Astrocyte of the cerebellum (primary cell): ENCODE measurements around the gene DMBT1.

Experiments used
- DNase-seq: peaks from one replicate; pipeline ENCODE4 v3.0.0-alpha.2; 2011; ENCODE audit warnings: low read depth
- H3K4me3 ChIP-seq: 2 replicates; pipeline ENCODE4 v1.5.1; 2011; ENCODE audit warnings: mild to moderate bottlenecking, low read depth, low read length, moderate library complexity
- CTCF ChIP-seq: IDR thresholded peaks from 2 replicates; pipeline ENCODE4 v1.5.1; 2012; ENCODE audit warnings: low read length, low read depth, moderate library complexity, mild to moderate bottlenecking; ENCODE audit errors: missing control alignments
- in situ Hi-C: cut with HindIII; loops from 2 replicates; pipeline ENCODE4 v1.10.0; 2017; ENCODE audit warnings: low sequenced_read_pairs

DMBT1 gene

GRCh38 chr10:122553341-122553740, 7.2 kb upstream of the DMBT1 start:
- no peak for TF ChIP-seq CTCF

GRCh38 chr10:122554131-122555036, 6.2 kb upstream of the DMBT1 start:
- DNase-seq: no peak
- no peak for TF ChIP-seq CTCF
- H3K4me3 ChIP-seq: no peak overlapping the region
- in situ Hi-C loops: no loop called here

More at GRCh38 chr10:122553341-122553740, 7.2 kb upstream of the DMBT1 start:
- in situ Hi-C loops: no loop called here
- H3K4me3 ChIP-seq: no peak overlapping the region
- DNase-seq: no peak

- TF ChIP-seq CTCF: no peak
- H3K4me3 ChIP-seq: no peak overlapping the region
- DNase-seq: no peak
- in situ Hi-C loops: no loop called here
Measured at GRCh38 chr10:122555442-122555841, 5.1 kb upstream of the DMBT1 start.

GRCh38 chr10:122557516-122557915, 3.0 kb upstream of the DMBT1 start:
- no peak for TF ChIP-seq CTCF
- no peak for DNase-seq
- in situ Hi-C loops: no loop called here
- no peak overlapping the region for H3K4me3 ChIP-seq

GRCh38 chr10:122558452-122558851, 2.1 kb upstream of the DMBT1 start:
- in situ Hi-C loops: no loop called here
- H3K4me3 ChIP-seq: no peak overlapping the region
- DNase-seq: no peak
- no peak for TF ChIP-seq CTCF

- in situ Hi-C loops: no loop called here
- no peak for DNase-seq
- no peak for TF ChIP-seq CTCF
- H3K4me3 ChIP-seq: no peak overlapping the region
Measured at GRCh38 chr10:122559228-122559627, 1.3 kb upstream of the DMBT1 start.
